Skeletal muscle cell (primary cell): ENCODE data around the gene CDKL2.
"Not testable (repeated sequence)": the region's sequence is repeated elsewhere in the genome, so short reads cannot be mapped to it uniquely, and the experiment has no call there.

Experiments
- DNase-seq: peaks from one replicate; pipeline ENCODE4 v3.0.0-alpha.2; 2010; ENCODE audit warnings: low read depth
- H3K4me3 ChIP-seq: 2 replicates; pipeline ENCODE4 v1.5.1; 2011; ENCODE audit warnings: low read depth, mild to moderate bottlenecking, control low read depth, low read length, moderate library complexity

Gene CDKL2

GRCh38 chr4:75630174-75630936 is at the start of gene CDKL2:
TSS of gene CDKL2 (minus strand) at chr4:75630528. CDS start at chr4:75625988, 4,540 bp downstream.
- DNase-seq: no peak
- H3K4me3 ChIP-seq: peak within 1 kb of the TSS; percentile 55

GRCh38 chr4:75678965-75679364 is 48.6 kb upstream of the CDKL2 start:
- DNase-seq: no peak

GRCh38 chr4:75678473-75678872 is 48.1 kb upstream of the CDKL2 start:
- no peak for DNase-seq
- H3K4me3 ChIP-seq: no peak overlapping the region

More at GRCh38 chr4:75678965-75679364, 48.6 kb upstream of the CDKL2 start:
- H3K4me3 ChIP-seq: no peak overlapping the region

- H3K4me3 ChIP-seq: no peak overlapping the region
- DNase-seq: no peak
Measured at GRCh38 chr4:75675004-75675531, 44.7 kb upstream of the CDKL2 start.

GRCh38 chr4:75673959-75674328 is 43.6 kb upstream of the CDKL2 start:
- no peak for DNase-seq
- peak overlapping the region; percentile 95 for H3K4me3 ChIP-seq

- DNase-seq: peak; percentile 94
Measured at GRCh38 chr4:75673027-75673958, 43.0 kb upstream of the CDKL2 start, which contains the start of gene G3BP2. TSS of gene G3BP2 (minus strand) at chr4:75673411. CDS start at chr4:75662025, 11,386 bp downstream.

GRCh38 chr4:75672461-75673026 is 42.2 kb upstream of the CDKL2 start:
- no peak for DNase-seq

More at GRCh38 chr4:75673027-75673958, 43.0 kb upstream of the CDKL2 start, which contains the start of gene G3BP2:
- peak within 1 kb of the TSS; percentile 95 for H3K4me3 ChIP-seq

GRCh38 chr4:75671802-75672421 is 41.6 kb upstream of the CDKL2 start:
- no peak for DNase-seq
- peak overlapping the region; percentile 95 for H3K4me3 ChIP-seq

More at GRCh38 chr4:75672461-75673026, 42.2 kb upstream of the CDKL2 start:
- H3K4me3 ChIP-seq: peak overlapping the region; percentile 95

GRCh38 chr4:75668596-75668995 is 38.3 kb upstream of the CDKL2 start:
- H3K4me3 ChIP-seq: no peak overlapping the region
- no peak for DNase-seq

GRCh38 chr4:75667636-75668035 is 37.3 kb upstream of the CDKL2 start:
- H3K4me3 ChIP-seq, DNase-seq: not testable (repeated sequence)

- no peak for DNase-seq
- H3K4me3 ChIP-seq: no peak overlapping the region
Measured at GRCh38 chr4:75666299-75666698, 36.0 kb upstream of the CDKL2 start.

- not testable (repeated sequence) for H3K4me3 ChIP-seq, DNase-seq
Measured at GRCh38 chr4:75664604-75665003, 34.3 kb upstream of the CDKL2 start.

- DNase-seq: no peak
- H3K4me3 ChIP-seq: no peak overlapping the region
Measured at GRCh38 chr4:75662626-75663025, 32.3 kb upstream of the CDKL2 start.

GRCh38 chr4:75660491-75660890 is 30.2 kb upstream of the CDKL2 start:
- DNase-seq: no peak
- no peak overlapping the region for H3K4me3 ChIP-seq

- no peak for DNase-seq
- H3K4me3 ChIP-seq: no peak overlapping the region
Measured at GRCh38 chr4:75659512-75660031, 29.2 kb upstream of the CDKL2 start.

GRCh38 chr4:75658876-75659275 is 28.5 kb upstream of the CDKL2 start:
- H3K4me3 ChIP-seq: no peak overlapping the region
- DNase-seq: no peak

GRCh38 chr4:75655562-75655961 is 25.2 kb upstream of the CDKL2 start:
- DNase-seq: no peak

GRCh38 chr4:75654905-75655304 is 24.6 kb upstream of the CDKL2 start:
- no peak for DNase-seq
- H3K4me3 ChIP-seq: no peak overlapping the region

More at GRCh38 chr4:75655562-75655961, 25.2 kb upstream of the CDKL2 start:
- H3K4me3 ChIP-seq: no peak overlapping the region
